Activated CD4-positive, alpha-beta T cell treated with anti-CD3 and anti-CD28 coated beads, Interleukin-2, Interleukin-4, amounts not matched to agents 100 ng/mL and 50 ng/mL, durations not matched to agents 16 hours and 8 hours (primary cell): ENCODE measurements around the gene LPP.
"Not testable (repeated sequence)": the region's sequence is repeated elsewhere in the genome, so short reads cannot be mapped to it uniquely, and the experiment has no call there.

ENCODE experiments used
- DNase-seq: peaks from one replicate; pipeline ENCODE4 v3.0.0-alpha.2; 2020; ENCODE audit warnings: low spot score

LPP gene

GRCh38 chr3:188154014-188154808 lies at the start of gene LPP:
TSS of gene LPP (plus strand) at chr3:188154157. CDS start at chr3:188406121, 251,964 bp downstream.
- DNase-seq, result peak; percentile 82

GRCh38 chr3:188106006-188106405 lies 48.0 kb upstream of the LPP start:
- DNase-seq, result no peak

- DNase-seq, result no peak
Measured at GRCh38 chr3:188106454-188106853, 47.5 kb upstream of the LPP start.

- no peak for DNase-seq
Measured at GRCh38 chr3:188106887-188107830, 46.8 kb upstream of the LPP start.

GRCh38 chr3:188108703-188109412 lies 45.1 kb upstream of the LPP start:
- DNase-seq, result no peak

- DNase-seq, result no peak
Measured at GRCh38 chr3:188111002-188111584, 42.9 kb upstream of the LPP start.

- no peak for DNase-seq
Measured at GRCh38 chr3:188113756-188114155, 40.2 kb upstream of the LPP start.

GRCh38 chr3:188119846-188120245 lies 34.1 kb upstream of the LPP start:
- no peak for DNase-seq

- no peak for DNase-seq
Measured at GRCh38 chr3:188122571-188123169, 31.3 kb upstream of the LPP start.

GRCh38 chr3:188123170-188123905 lies 30.6 kb upstream of the LPP start:
- no peak for DNase-seq

- DNase-seq, result no peak
Measured at GRCh38 chr3:188124184-188124583, 29.8 kb upstream of the LPP start.

- DNase-seq, result no peak
Measured at GRCh38 chr3:188125076-188125475, 28.9 kb upstream of the LPP start.

- no peak for DNase-seq
Measured at GRCh38 chr3:188126276-188126675, 27.7 kb upstream of the LPP start.

- DNase-seq, result no peak
Measured at GRCh38 chr3:188126934-188127333, 27.0 kb upstream of the LPP start.

GRCh38 chr3:188128905-188129304 lies 25.1 kb upstream of the LPP start:
- no peak for DNase-seq

- not testable (repeated sequence) for DNase-seq
Measured at GRCh38 chr3:188131023-188131422, 22.9 kb upstream of the LPP start.

GRCh38 chr3:188133219-188133618 lies 20.7 kb upstream of the LPP start:
- no peak for DNase-seq

- no peak for DNase-seq
Measured at GRCh38 chr3:188133646-188134045, 20.3 kb upstream of the LPP start.

- no peak for DNase-seq
Measured at GRCh38 chr3:188134079-188134478, 19.9 kb upstream of the LPP start.

- no peak for DNase-seq
Measured at GRCh38 chr3:188134856-188135255, 19.1 kb upstream of the LPP start.

- no peak for DNase-seq
Measured at GRCh38 chr3:188135271-188135670, 18.7 kb upstream of the LPP start.
